Measurements from ENCODE around the gene WWP2.

Gene WWP2

GRCh38 chr16:69829338-69829737 lies 67.2 kb downstream of the WWP2 start:
- TF ChIP-seq, protein P1, sequence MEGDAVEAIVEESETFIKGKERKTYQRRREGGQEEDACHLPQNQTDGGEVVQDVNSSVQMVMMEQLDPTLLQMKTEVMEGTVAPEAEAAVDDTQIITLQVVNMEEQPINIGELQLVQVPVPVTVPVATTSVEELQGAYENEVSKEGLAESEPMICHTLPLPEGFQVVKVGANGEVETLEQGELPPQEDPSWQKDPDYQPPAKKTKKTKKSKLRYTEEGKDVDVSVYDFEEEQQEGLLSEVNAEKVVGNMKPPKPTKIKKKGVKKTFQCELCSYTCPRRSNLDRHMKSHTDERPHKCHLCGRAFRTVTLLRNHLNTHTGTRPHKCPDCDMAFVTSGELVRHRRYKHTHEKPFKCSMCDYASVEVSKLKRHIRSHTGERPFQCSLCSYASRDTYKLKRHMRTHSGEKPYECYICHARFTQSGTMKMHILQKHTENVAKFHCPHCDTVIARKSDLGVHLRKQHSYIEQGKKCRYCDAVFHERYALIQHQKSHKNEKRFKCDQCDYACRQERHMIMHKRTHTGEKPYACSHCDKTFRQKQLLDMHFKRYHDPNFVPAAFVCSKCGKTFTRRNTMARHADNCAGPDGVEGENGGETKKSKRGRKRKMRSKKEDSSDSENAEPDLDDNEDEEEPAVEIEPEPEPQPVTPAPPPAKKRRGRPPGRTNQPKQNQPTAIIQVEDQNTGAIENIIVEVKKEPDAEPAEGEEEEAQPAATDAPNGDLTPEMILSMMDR (conservative IDR thresholded peaks at IDR 0.05), result no peak
- H3K27ac ChIP-seq, result no peak overlapping the region

DNA sequence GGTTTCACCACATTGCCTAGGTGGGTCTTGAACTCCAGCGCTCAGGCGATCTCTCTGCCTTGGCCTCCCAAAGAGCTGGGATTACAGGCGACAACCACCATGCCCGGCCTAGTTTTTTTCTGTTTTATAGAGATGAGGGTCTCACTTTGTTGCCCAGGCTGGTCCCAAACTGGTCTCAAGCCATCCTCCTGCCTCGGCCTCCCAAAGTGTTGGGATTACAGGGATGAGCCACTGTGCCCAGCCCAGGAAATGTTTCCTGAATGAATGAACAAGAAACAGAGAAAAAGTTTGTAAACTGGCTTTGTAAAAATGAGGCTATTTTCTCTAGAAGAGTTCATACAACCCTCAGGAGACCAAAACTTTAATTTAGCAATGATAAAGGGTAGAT lies 68.0 kb downstream of the WWP2 start:
- TF ChIP-seq, protein P1 (conservative IDR thresholded peaks at IDR 0.05), result no peak
- no peak overlapping the region for H3K27ac ChIP-seq

GRCh38 chr16:69830534-69831211 lies 68.5 kb downstream of the WWP2 start:
- TF ChIP-seq, protein P1 (conservative IDR thresholded peaks at IDR 0.05), result no peak
- no peak overlapping the region for H3K27ac ChIP-seq

- TF ChIP-seq, protein P1 (conservative IDR thresholded peaks at IDR 0.05), result no peak
These were observed 69.3 kb downstream of the WWP2 start for GRCh38 chr16:69831212-69832123.

GRCh38 chr16:69833357-69834282 lies 71.5 kb downstream of the WWP2 start:
- TF ChIP-seq, protein P1 (conservative IDR thresholded peaks at IDR 0.05), result no peak
- no peak overlapping the region for H3K27ac ChIP-seq

More at GRCh38 chr16:69831212-69832123, 69.3 kb downstream of the WWP2 start:
- H3K27ac ChIP-seq, result no peak overlapping the region

DNA sequence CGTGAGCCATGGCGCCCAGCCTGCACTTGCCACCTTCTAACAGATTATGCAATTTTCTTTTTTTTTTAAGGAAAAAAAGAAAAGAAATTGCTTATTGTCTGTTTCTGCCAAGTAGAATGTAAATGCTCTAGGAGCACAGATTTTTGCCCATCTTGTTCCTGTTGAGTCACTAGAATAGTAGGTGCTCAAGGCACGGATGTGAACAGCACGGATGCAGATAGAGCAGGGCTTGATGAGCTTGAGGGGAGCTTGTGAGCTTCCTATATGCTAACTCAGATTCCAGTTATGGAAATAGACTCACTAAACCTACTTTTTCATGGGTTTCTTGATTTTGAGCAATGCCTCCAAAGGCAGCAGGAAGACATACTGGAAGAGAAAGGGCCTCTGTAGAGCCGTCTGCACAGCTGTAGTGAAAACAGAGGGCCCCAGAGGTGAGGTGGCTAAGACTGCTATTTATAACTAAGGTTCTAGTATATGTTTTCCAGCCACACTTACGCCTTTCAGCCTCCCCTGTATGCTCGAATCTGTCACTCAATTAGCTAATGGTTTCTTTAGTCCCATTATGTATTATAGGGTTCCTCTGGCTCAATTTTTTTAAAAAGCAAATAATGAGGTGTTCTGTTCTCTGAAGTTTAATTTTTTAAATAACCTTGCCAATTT lies 72.8 kb downstream of the WWP2 start:
- H3K27ac ChIP-seq, result no peak overlapping the region

More for the DNA sequence above, 72.8 kb downstream of the WWP2 start:
- TF ChIP-seq, protein P1 (conservative IDR thresholded peaks at IDR 0.05), result no peak
